NCI-H2029 treated with DMSO at 0.1 percent for 48 hours (cell line): ENCODE data around the gene TMEM88.

Source experiments
- DNase-seq: peaks from one replicate; lab custom pipeline; 2025; lab: John Stamatoyannopoulos, UW

TMEM88 gene

DNA sequence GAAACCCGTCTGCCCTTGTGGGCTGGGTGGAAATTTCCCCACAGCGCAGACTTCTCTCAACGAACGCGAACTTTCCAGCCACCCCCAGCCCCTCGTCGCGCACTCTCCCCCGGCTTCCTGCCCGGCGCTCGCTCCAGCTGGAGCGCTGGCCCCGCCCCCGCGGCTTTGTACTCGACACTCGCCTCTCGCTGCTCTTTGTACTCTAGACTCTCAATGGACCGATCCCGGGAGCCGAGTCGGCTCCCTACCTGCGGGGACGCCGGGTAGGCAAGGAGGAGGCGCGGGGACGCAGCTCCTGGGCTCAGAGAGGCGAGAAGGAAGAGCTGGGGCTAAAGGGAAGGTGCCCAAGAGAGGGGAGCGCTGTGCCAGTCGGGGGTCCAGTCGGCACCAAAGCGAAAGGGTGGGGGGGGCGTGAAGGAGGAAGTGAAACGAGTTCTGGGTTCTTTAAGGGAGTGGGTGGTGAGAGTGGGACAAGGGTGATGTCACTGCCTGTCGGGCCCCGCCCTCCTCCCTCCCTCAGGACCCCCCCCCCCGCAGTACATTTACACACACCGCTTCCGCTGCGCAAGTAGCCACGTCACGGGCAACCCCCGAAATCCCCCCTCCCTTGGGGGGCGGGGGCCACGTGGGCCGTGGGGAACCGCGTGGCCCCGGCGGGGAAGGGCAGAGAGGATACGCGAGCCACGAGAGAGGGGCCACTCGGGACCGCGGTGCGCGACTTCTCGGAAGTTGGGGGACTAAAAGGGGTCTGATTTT lies 11.2 kb upstream of the TMEM88 start:
- DNase-seq = peak; percentile 43

DNA sequence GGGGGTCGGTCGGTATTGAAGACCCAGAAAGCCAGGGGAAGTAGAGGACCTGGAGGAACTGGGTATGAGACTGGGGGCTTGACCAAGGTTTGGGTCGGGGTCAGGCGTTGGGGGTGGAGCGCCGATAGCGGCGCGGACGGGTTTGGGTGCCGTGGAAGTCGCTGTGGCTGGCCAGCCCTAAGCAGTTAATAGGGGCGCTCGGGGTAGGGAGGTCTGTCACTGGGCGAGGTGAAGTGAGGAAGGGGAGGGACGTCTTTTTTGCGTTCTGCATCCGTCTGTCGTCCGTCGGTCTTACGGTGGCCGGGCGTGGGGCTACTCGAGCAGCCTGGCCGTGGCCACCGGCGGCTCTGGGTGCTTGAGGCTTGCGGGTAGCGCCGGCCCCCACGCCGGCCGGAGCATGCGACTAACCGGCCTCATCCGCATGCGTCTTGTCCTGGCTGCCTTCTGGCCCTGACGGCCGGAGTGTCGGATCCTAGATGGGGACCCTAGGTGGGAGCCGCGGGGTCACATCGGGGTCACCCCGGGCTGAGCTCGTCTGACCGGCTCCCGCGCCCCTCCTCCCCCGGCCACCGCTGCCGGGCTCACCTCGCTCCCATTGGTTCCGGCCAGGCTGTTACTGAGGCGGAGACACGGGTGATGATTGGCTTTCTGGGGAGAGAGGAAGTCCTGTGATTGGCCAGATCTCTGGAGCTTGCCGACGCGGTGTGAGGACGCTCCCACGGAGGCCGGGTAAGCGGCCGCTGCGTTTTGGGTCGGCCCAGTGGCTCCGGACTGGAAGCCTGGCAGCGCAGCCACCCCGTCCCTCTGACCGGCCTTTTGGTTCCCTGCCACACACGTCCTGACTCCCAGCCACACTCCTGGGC lies 10.3 kb upstream of the TMEM88 start:
- peak; percentile 64 for DNase-seq

GRCh38 chr17:7845359-7846062 lies 9.4 kb upstream of the TMEM88 start:
- no peak for DNase-seq

GRCh38 chr17:7846063-7846735 lies 8.7 kb upstream of the TMEM88 start:
- no peak for DNase-seq

DNA sequence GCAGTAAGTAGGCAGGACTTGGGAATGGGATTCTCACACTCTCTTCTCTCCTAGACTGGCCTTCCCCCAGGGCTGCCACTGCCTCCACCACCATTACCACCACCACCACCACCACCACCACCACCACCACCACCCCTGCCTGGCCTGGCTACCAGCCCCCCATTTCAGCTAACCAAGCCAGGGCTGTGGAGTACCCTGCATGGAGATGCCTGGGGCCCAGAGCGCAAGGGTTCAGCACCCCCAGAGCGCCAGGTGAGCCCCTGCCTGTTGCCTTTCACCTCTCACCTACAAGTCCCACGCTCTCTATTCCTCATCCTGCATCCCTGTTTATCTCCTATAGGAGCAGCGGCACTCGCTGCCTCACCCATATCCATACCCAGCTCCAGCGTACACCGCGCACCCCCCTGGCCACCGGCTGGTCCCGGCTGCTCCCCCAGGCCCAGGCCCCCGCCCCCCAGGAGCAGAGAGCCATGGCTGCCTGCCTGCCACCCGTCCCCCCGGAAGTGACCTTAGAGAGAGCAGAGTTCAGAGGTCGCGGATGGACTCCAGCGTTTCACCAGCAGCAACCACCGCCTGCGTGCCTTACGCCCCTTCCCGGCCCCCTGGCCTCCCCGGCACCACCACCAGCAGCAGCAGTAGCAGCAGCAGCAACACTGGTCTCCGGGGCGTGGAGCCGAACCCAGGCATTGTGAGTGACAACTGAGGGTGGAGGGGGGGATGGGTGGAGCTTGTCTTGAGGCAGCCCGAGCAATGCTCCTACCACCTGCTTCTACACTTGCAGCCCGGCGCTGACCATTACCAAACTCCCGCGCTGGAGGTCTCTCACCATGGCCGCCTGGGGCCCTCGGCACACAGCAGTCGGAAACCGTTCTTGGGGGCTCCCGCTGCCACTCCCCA lies 7.9 kb upstream of the TMEM88 start:
- no peak for DNase-seq

DNA sequence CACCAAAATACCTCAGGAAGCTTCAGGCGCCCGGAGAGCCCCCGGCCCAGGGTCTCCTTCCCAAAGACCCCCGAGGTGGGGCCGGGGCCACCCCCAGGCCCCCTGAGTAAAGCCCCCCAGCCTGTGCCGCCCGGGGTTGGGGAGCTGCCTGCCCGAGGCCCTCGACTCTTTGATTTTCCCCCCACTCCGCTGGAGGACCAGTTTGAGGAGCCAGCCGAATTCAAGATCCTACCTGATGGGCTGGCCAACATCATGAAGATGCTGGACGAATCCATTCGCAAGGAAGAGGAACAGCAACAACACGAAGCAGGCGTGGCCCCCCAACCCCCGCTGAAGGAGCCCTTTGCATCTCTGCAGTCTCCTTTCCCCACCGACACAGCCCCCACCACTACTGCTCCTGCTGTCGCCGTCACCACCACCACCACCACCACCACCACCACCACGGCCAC lies 6.7 kb upstream of the TMEM88 start:
- DNase-seq = no peak

DNA sequence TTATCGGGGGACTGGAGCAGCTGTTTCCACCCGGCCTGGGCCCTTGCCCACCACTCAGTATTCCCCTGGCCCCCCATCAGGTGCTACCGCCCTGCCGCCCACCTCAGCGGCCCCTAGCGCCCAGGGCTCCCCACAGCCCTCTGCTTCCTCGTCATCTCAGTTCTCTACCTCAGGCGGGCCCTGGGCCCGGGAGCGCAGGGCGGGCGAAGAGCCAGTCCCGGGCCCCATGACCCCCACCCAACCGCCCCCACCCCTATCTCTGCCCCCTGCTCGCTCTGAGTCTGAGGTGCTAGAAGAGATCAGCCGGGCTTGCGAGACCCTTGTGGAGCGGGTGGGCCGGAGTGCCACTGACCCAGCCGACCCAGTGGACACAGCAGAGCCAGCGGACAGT lies 6.1 kb upstream of the TMEM88 start:
- DNase-seq = no peak

DNA sequence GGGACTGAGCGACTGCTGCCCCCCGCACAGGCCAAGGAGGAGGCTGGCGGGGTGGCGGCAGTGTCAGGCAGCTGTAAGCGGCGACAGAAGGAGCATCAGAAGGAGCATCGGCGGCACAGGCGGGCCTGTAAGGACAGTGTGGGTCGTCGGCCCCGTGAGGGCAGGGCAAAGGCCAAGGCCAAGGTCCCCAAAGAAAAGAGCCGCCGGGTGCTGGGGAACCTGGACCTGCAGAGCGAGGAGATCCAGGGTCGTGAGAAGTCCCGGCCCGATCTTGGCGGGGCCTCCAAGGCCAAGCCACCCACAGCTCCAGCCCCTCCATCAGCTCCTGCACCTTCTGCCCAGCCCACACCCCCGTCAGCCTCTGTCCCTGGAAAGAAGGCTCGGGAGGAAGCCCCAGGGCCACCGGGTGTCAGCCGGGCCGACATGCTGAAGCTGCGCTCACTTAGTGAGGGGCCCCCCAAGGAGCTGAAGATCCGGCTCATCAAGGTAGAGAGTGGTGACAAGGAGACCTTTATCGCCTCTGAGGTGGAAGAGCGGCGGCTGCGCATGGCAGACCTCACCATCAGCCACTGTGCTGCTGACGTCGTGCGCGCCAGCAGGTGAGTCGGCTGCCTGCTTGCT lies 5.6 kb upstream of the TMEM88 start:
- DNase-seq = no peak

GRCh38 chr17:7849751-7850504 lies 4.9 kb upstream of the TMEM88 start:
- no peak for DNase-seq

DNA sequence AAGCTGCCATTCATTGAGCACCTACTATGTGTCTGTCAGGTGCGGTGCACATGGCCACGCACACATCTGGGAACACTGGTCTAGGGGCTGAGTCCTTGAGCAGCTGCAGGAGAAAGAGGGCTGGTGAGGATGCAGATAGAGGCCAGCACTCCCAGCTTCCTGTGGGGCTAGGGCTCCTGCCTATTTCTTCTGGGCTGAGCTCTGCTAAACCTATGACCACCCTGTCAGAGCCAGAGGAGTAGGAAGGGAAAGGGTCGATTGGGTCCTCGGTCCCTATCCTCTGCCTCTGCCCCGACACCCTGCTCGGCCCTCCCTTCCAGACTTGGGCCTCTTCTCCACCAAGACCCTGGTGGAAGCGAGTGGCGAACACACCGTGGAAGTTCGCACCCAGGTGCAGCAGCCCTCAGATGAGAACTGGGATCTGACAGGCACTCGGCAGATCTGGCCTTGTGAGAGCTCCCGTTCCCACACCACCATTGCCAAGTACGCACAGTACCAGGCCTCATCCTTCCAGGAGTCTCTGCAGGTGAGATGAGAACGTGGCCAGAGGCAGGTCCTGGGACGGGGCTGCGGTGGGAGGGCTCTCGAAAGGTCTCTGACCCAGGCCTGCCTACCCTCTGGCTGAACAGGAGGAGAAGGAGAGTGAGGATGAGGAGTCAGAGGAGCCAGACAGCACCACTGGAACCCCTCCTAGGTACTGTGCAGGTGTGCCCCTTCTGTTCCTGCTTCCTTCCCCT lies 4.0 kb upstream of the TMEM88 start:
- no peak for DNase-seq

DNA sequence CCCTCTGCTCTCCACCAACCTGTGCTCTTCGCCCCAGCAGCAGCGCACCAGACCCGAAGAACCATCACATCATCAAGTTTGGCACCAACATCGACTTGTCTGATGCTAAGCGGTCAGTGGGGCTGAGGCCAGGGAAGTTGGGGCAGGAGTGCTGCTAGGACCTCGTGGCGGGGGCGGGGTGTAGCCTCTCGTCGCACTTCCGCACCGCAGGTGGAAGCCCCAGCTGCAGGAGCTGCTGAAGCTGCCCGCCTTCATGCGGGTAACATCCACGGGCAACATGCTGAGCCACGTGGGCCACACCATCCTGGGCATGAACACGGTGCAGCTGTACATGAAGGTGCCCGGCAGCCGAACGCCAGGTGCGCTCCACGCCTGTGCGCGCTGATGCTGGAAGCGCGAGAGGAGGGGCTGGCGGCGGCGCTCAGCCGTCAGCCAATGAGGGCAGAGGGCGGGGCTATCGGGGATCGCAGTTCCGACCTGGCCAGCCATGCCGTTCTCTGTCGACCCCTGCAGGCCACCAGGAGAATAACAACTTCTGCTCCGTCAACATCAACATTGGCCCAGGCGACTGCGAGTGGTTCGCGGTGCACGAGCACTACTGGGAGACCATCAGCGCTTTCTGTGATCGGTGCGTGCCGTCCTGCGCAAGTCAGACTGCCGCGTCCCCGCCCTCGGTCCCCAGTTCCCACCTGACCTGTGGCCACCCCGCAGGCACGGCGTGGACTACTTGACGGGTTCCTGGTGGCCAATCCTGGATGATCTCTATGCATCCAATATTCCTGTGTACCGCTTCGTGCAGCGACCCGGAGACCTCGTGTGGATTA lies 3.2 kb upstream of the TMEM88 start:
- peak; percentile 41 for DNase-seq

DNA sequence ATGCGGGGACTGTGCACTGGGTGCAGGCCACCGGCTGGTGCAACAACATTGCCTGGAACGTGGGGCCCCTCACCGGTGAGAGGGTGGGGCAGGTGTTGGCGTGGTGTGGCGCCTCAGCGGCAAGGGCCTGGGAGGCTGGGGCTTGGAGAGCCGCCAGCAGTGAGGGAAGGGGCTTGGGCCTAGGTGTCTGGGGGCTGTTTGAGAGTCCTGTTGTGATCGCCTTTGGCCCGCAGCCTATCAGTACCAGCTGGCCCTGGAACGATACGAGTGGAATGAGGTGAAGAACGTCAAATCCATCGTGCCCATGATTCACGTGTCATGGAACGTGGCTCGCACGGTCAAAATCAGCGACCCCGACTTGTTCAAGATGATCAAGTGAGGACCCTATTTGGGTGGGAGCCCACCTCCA lies 2.6 kb upstream of the TMEM88 start:
- no peak for DNase-seq

DNA sequence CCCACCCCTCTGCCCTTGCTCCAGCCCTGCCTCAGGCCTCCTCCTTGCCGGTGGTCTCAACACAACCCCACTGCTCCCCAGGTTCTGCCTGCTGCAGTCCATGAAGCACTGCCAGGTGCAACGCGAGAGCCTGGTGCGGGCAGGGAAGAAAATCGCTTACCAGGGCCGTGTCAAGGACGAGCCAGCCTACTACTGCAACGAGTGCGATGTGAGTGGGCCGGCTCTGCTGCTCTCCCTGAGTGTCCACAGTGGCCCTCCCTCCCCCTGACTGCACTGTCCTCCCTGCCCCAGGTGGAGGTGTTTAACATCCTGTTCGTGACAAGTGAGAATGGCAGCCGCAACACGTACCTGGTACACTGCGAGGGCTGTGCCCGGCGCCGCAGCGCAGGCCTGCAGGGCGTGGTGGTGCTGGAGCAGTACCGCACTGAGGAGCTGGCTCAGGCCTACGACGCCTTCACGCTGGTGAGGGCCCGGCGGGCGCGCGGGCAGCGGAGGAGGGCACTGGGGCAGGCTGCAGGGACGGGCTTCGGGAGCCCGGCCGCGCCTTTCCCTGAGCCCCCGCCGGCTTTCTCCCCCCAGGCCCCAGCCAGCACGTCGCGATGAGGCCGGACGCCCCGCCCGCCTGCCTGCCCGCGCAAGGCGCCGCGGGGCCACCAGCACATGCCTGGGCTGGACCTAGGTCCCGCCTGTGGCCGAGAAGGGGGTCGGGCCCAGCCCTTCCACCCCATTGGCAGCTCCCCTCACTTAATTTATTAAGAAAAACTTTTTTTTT lies 1.8 kb upstream of the TMEM88 start:
- DNase-seq = no peak

- DNase-seq = no peak
These were observed 1.2 kb upstream of the TMEM88 start for GRCh38 chr17:7853691-7854038.

DNA sequence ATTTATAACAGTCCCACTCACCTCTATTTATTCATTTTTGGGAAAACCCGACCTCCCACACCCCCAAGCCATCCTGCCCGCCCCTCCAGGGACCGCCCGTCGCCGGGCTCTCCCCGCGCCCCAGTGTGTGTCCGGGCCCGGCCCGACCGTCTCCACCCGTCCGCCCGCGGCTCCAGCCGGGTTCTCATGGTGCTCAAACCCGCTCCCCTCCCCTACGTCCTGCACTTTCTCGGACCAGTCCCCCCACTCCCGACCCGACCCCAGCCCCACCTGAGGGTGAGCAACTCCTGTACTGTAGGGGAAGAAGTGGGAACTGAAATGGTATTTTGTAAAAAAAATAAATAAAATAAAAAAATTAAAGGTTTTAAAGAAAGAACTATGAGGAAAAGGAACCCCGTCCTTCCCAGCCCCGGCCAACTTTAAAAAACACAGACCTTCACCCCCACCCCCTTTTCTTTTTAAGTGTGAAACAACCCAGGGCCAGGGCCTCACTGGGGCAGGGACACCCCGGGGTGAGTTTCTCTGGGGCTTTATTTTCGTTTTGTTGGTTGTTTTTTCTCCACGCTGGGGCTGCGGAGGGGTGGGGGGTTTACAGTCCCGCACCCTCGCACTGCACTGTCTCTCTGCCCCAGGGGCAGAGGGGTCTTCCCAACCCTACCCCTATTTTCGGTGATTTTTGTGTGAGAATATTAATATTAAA lies 638 bp upstream of the TMEM88 start:
- no peak for DNase-seq

- no peak for DNase-seq
These were observed 769 bp downstream of the TMEM88 start for GRCh38 chr17:7855660-7856010.
